K562 (cell line): ENCODE results near the gene C6orf62. TPM values are rescaled to one million over a fixed set of nuclear protein-coding genes. Genes with fewer than 3 reads are reported as not detected.

Source experiments
- CBX3 ChIP-seq, 2 experiments: IDR thresholded peaks; 1 replicate in 1 of 2; 2 replicates in 1 of 2; pipeline ENCODE4 v1.6.1; 2012; ENCODE audit warnings: inconsistent platforms in 2 of 2, low read length in 2 of 2, borderline replicate concordance in 1 of 2, control low read depth in 1 of 2
- CEBPG ChIP-seq, 3 experiments: fragments of 200-800 bp in 1 of 3; sonication (Bioruptor generic) in 1 of 3; sonication (generic) in 1 of 3; formaldehyde crosslinking in 1 of 3; IDR thresholded peaks in 2 of 3; conservative IDR thresholded peaks in 1 of 3; 2 replicates each; pipeline versions ENCODE4 v1.6.1 to v1.8.0; 2016 to 2022; ENCODE audit warnings: missing compliant biosample characterization in 2 of 3, missing genetic modification characterization in 2 of 3, mild to moderate bottlenecking in 1 of 3, missing genetic modification reagents in 1 of 3
- HDAC2 ChIP-seq: fragments of 450-650 bp; IDR thresholded peaks from 2 replicates; pipeline ENCODE4 v1.6.1; 2016; ENCODE audit warnings: mild to moderate bottlenecking
- NCOA1 ChIP-seq: fragments of 450-650 bp; IDR thresholded peaks from 2 replicates; pipeline ENCODE4 v1.6.1; 2016; ENCODE audit warnings: low read depth
- NFATC3 ChIP-seq: fragments of 450-650 bp; IDR thresholded peaks from 2 replicates; pipeline ENCODE4 v1.6.1; 2017; ENCODE audit warnings: mild to moderate bottlenecking
- NONO ChIP-seq, 2 experiments: fragments of 200-400 bp in 1 of 2; fragments of 450-650 bp in 1 of 2; formaldehyde crosslinking in 1 of 2; IDR thresholded peaks; 2 replicates each; pipeline ENCODE4 v1.6.1; 2017; ENCODE audit warnings: low read depth in 2 of 2, mild to moderate bottlenecking in 2 of 2, moderate library complexity in 2 of 2, low read length in 1 of 2
- POLR2H ChIP-seq: IDR thresholded peaks from 2 replicates; pipeline ENCODE4 v1.6.1; 2016; ENCODE audit warnings: missing genetic modification characterization, low read depth, mild to moderate bottlenecking, control low read depth, missing compliant biosample characterization, moderate library complexity
- RFX1 ChIP-seq: fragments of 450-650 bp; IDR thresholded peaks from 2 replicates; pipeline ENCODE4 v1.6.1; 2016; ENCODE audit warnings: mild to moderate bottlenecking, moderate library complexity
- SMAD2 ChIP-seq: fragments of 150-350 bp; IDR thresholded peaks from 2 replicates; pipeline ENCODE4 v1.6.1; 2014; ENCODE audit warnings: low read depth, mild to moderate bottlenecking, low read length
- YBX1 ChIP-seq: fragments of 450-650 bp; IDR thresholded peaks from 2 replicates; pipeline ENCODE4 v1.7.1; 2016; ENCODE audit warnings: mild to moderate bottlenecking
- ZC3H11A ChIP-seq: IDR thresholded peaks from 2 replicates; pipeline ENCODE4 v1.6.1; 2012; ENCODE audit warnings: low read depth, low read length, improper control_type of control experiment
- ZNF707 ChIP-seq: fragments of 250-450 bp; sonication (Bioruptor Pico); conservative IDR thresholded peaks from 2 replicates; pipeline ENCODE4 v1.8.0; 2022; ENCODE audit warnings: inconsistent platforms, mild to moderate bottlenecking, moderate library complexity
- polyA plus RNA-seq, 8 experiments: library from polyadenylated mRNA; depleted of rRNA in 4 of 8; stranded (reverse) in 5 of 8; unstranded in 3 of 8; fragments of >200 nt; fragmentation: Nextera tagmentation in 2 of 8; fragmentation: Illumina TruSeq in 1 of 8; extraction: Ambion mirVana in 2 of 8; extraction: Trizol in 1 of 8; gene quantifications; 2 replicates each; pipeline versions ENCODE4 v1.2.1 to v1.2.3, GENCODE V29; 2011 to 2014; ENCODE audit warnings: inconsistent platforms in 1 of 8, missing spikeins in 1 of 8
- total RNA-seq, 7 experiments: library from RNA; depleted of rRNA in 6 of 7; stranded (reverse); fragments of >200 nt in 6 of 7; fragmentation: Illumina TruSeq in 2 of 7; extraction: Trizol in 2 of 7; gene quantifications; 2 replicates each; pipeline versions ENCODE4 v1.2.1 to v1.2.3, GENCODE V29; 2011 to 2021; ENCODE audit warnings: low replicate concordance in 1 of 7
- TF ChIP-seq, protein P1 (sequence below), 2 experiments: fragments of 150-350 bp in 1 of 2; IDR thresholded peaks; 2 replicates each; pipeline ENCODE4 v1.6.1; 2012 to 2016; ENCODE audit warnings: low read depth in 2 of 2, low read length in 2 of 2, mild to moderate bottlenecking in 1 of 2, moderate library complexity in 1 of 2
- TF ChIP-seq, protein P2 (sequence below): fragments of 450-650 bp; IDR thresholded peaks from 2 replicates; pipeline ENCODE4 v1.7.1; 2018; ENCODE audit warnings: mild to moderate bottlenecking, low read depth; ENCODE audit not compliant: partially characterized antibody
- TF ChIP-seq, protein P3 (sequence below): fragments of 450-650 bp; formaldehyde crosslinking; IDR thresholded peaks from 2 replicates; pipeline ENCODE4 v1.4.0; 2022; ENCODE audit warnings: missing genetic modification characterization

Gene C6orf62
- total and polyA plus RNA-seq, 9 of the 15 experiments (the other 6 are each of a cell fraction or from before 2014, with no cell fraction given), result 48.5 to 579 (median 111) TPM

DNA sequence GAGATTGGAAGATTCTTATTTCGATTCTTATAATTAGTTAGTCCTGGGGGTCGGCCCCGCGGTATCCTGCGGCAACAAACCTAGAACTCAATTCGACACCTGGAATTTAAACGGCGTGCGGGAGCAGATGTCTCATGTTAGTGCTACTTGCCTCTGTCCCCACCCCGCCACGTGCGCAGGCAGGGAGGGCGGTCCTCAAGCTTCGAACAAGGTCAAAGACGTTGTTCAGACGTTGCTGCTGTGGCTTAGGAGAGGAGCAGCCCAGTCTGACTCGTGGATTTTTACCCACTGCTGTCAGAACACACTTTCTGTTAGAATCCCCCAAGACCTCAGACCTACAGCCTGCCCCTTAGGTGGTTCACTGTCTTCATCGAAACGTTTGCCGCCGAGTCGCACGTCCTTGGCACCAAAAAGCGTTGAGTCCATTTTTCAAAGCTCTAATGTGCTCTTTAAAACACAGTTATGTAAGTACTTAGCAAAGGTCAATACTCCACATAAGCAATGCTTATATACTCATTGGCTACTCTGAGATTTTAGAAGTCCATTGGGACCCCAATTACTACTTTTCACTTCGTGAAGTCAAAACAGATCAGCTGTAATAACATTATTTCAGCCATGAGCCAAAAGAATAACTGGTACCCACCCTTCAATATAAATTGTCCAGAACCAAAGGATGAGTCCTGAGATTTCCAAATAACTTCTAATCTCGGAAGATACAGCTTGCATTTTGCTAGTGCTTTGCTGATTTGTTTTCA lies 2.7 kb upstream of the C6orf62 start (continued):
- TF ChIP-seq, protein P1, sequence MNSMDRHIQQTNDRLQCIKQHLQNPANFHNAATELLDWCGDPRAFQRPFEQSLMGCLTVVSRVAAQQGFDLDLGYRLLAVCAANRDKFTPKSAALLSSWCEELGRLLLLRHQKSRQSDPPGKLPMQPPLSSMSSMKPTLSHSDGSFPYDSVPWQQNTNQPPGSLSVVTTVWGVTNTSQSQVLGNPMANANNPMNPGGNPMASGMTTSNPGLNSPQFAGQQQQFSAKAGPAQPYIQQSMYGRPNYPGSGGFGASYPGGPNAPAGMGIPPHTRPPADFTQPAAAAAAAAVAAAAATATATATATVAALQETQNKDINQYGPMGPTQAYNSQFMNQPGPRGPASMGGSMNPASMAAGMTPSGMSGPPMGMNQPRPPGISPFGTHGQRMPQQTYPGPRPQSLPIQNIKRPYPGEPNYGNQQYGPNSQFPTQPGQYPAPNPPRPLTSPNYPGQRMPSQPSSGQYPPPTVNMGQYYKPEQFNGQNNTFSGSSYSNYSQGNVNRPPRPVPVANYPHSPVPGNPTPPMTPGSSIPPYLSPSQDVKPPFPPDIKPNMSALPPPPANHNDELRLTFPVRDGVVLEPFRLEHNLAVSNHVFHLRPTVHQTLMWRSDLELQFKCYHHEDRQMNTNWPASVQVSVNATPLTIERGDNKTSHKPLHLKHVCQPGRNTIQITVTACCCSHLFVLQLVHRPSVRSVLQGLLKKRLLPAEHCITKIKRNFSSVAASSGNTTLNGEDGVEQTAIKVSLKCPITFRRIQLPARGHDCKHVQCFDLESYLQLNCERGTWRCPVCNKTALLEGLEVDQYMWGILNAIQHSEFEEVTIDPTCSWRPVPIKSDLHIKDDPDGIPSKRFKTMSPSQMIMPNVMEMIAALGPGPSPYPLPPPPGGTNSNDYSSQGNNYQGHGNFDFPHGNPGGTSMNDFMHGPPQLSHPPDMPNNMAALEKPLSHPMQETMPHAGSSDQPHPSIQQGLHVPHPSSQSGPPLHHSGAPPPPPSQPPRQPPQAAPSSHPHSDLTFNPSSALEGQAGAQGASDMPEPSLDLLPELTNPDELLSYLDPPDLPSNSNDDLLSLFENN (IDR thresholded peaks at IDR 0.05; ENCODE audit: low read depth in 2 of 2, low read length in 2 of 2), result peak in 1 of 2 experiments; percentile 27; a peak in 1 of 4 replicates
- TF ChIP-seq ZC3H11A (no peak), CBX3 (IDR thresholded peaks at IDR 0.05; ENCODE audit: borderline replicate concordance in 1 of 2, low read length in 2 of 2) (peak in 1 of 2 experiments; percentile 97; a peak in 2 of 3 replicates), YBX1 (no peak), NONO (IDR thresholded peaks at IDR 0.05; ENCODE audit: low read depth in 2 of 2, low read length in 1 of 2) (peak in 1 of 2 experiments; percentile 70; a peak in 2 of 4 replicates), POLR2H (tag) (peak; percentile 53), NFATC3 (peak; percentile 48; the same call in 1 of the 2 replicates), SMAD2 (no peak), CEBPG (CRISPR knock-in tag; IDR thresholded peaks at IDR 0.05) (peak; percentile 66), CEBPG (tag; conservative IDR thresholded peaks at IDR 0.05 in 1 of 2, IDR thresholded peaks at IDR 0.05 in 1 of 2) (no peak; a peak in 1 of 4 replicates), HDAC2 (peak; percentile 74), ZNF707 (no peak; the same call in 1 of the 2 replicates), RFX1 (0 out of 2 replicates have a peak, but pooled peaks have one; percentile 19), NCOA1 (no peak; the same call in 1 of the 2 replicates)
- TF ChIP-seq, protein P2, sequence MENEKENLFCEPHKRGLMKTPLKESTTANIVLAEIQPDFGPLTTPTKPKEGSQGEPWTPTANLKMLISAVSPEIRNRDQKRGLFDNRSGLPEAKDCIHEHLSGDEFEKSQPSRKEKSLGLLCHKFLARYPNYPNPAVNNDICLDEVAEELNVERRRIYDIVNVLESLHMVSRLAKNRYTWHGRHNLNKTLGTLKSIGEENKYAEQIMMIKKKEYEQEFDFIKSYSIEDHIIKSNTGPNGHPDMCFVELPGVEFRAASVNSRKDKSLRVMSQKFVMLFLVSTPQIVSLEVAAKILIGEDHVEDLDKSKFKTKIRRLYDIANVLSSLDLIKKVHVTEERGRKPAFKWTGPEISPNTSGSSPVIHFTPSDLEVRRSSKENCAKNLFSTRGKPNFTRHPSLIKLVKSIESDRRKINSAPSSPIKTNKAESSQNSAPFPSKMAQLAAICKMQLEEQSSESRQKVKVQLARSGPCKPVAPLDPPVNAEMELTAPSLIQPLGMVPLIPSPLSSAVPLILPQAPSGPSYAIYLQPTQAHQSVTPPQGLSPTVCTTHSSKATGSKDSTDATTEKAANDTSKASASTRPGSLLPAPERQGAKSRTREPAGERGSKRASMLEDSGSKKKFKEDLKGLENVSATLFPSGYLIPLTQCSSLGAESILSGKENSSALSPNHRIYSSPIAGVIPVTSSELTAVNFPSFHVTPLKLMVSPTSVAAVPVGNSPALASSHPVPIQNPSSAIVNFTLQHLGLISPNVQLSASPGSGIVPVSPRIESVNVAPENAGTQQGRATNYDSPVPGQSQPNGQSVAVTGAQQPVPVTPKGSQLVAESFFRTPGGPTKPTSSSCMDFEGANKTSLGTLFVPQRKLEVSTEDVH, result no peak
- TF ChIP-seq, protein P3, sequence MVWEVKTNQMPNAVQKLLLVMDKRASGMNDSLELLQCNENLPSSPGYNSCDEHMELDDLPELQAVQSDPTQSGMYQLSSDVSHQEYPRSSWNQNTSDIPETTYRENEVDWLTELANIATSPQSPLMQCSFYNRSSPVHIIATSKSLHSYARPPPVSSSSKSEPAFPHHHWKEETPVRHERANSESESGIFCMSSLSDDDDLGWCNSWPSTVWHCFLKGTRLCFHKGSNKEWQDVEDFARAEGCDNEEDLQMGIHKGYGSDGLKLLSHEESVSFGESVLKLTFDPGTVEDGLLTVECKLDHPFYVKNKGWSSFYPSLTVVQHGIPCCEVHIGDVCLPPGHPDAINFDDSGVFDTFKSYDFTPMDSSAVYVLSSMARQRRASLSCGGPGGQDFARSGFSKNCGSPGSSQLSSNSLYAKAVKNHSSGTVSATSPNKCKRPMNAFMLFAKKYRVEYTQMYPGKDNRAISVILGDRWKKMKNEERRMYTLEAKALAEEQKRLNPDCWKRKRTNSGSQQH (CRISPR knock-in tag), result peak; percentile 73; the same call in 1 of the 2 replicates
